Esophagus squamous epithelium (tissue), 5 donors: ENCODE measurements around the gene PIGX. TPM values are rescaled to one million over a fixed set of nuclear protein-coding genes. Genes with fewer than 3 reads are reported as not detected.

Source experiments
- DNase-seq: peaks from one replicate; lab custom pipeline; 2025; lab: John Stamatoyannopoulos, UW
- H3K27ac ChIP-seq, 4 donors: fragments of 200-600 bp; sonication (generic); one replicate each; pipeline ENCODE4 v1.5.1; 2016 to 2019; ENCODE audit warnings: mild to moderate bottlenecking in 1 of 4
- H3K27me3 ChIP-seq, 4 donors: fragments of 200-600 bp; sonication (generic); 1 replicate in 3 of 4; 2 replicates in 1 of 4; pipeline versions ENCODE4 v1.5.1 to v1.6.0; 2017 to 2021; ENCODE audit warnings: antibody characterized with exemption in 1 of 4
- H3K36me3 ChIP-seq, 3 donors: fragments of 200-600 bp; sonication (generic); one replicate each; pipeline ENCODE4 v1.5.1; 2016 to 2019
- H3K4me1 ChIP-seq, 3 donors: fragments of 200-600 bp; sonication (generic); one replicate each; pipeline ENCODE4 v1.5.1; 2017 to 2019
- H3K4me3 ChIP-seq, 4 donors: fragments of 200-600 bp; sonication (generic); 1 replicate in 3 of 4; 2 replicates in 1 of 4; pipeline ENCODE4 v1.5.1; 2016 to 2019; ENCODE audit warnings: mild to moderate bottlenecking in 2 of 4, moderate library complexity in 1 of 4
- H3K9me3 ChIP-seq, 3 donors: fragments of 200-600 bp; sonication (generic); one replicate each; pipeline ENCODE4 v1.5.1; 2016 to 2019
- CTCF ChIP-seq, 6 experiments: fragments of 450-650 bp in 4 of 6; fragments of 200-600 bp in 2 of 6; sonication (generic) in 2 of 6; IDR thresholded peaks; one replicate each; pipeline ENCODE4 v1.5.1; 2016 to 2019; ENCODE audit warnings: antibody characterized with exemption in 6 of 6, mild to moderate bottlenecking in 4 of 6, moderate library complexity in 4 of 6
- POLR2A ChIP-seq, 4 donors: fragments of 450-650 bp; IDR thresholded peaks; one replicate each; pipeline ENCODE4 v1.6.1; 2017; ENCODE audit warnings: antibody characterized with exemption in 4 of 4, mild to moderate bottlenecking in 4 of 4, moderate library complexity in 3 of 4
- WGBS, 2 donors: methylation state at CpG; one replicate each; pipeline ENCODE4 v1.1.5; 2018; 5-methylcytosine and 5-hydroxymethylcytosine counted together
- intact Hi-C: fragments of 100-400 bp; cut with DNase I; formaldehyde crosslinking; loops from one replicate; pipeline ENCODE4 v1.15.0; 2022
- total RNA-seq, 4 donors: library from RNA; depleted of rRNA; stranded (reverse); fragments of >200 nt; gene quantifications; one replicate each; pipeline ENCODE4 v1.1.0, GENCODE V29; 2016
- donor health status: DM: yes; HTN: yes; CAD: no.

PIGX gene
- total RNA-seq, 4 donors from 2014 or later: 19.5 to 58.6 (median 21.6) TPM

- Histone ChIP-seq H3K36me3 (no peaks in the 10 kb centered on the region), H3K27ac (no peak overlapping the region), H3K4me3 (no peak overlapping the region), H3K9me3 (no peaks in the 10 kb centered on the region), H3K27me3 (no peaks in the 10 kb centered on the region), H3K4me1 (peaks cover 0 to 15% (median 12%) of the 10 kb centered on the region in 3 donors)
- DNase-seq: no peak
- intact Hi-C loops: loop anchor here (5.0 kb wide), 1 partner anchor 79 kb away; no protein-coding TSS in a partner anchor
- TF ChIP-seq POLR2A (IDR thresholded peaks at IDR 0.05) (no peak), CTCF (IDR thresholded peaks at IDR 0.05) (no peak)
- 23 to 68% methylated on average over 2 of the region's 2 CpGs for WGBS, 2 donors
Measured at GRCh38 chr3:196686436-196686835, 25.7 kb upstream of the PIGX start.

GRCh38 chr3:196688349-196688748 is 23.8 kb upstream of the PIGX start:
- intact Hi-C loops: loop anchor here (5.0 kb wide), 1 partner anchor 81 kb away; no protein-coding TSS in a partner anchor
- H3K4me3 ChIP-seq: no peak overlapping the region
- TF ChIP-seq POLR2A (IDR thresholded peaks at IDR 0.05) (no peak), CTCF (IDR thresholded peaks at IDR 0.05) (no peak)

GRCh38 chr3:196689941-196690660 is 22.1 kb upstream of the PIGX start:
- intact Hi-C loops: loop anchor here (5.0 kb wide), 1 partner anchor 83 kb away; no protein-coding TSS in a partner anchor
- TF ChIP-seq CTCF (IDR thresholded peaks at IDR 0.05) (no peak), POLR2A (IDR thresholded peaks at IDR 0.05) (no peak)
- no peaks in the 10 kb centered on the region for H3K27me3 ChIP-seq

More at GRCh38 chr3:196688349-196688748, 23.8 kb upstream of the PIGX start:
- 19 to 28% methylated on average over 4 to 5 of the region's 5 CpGs for WGBS, 2 donors
- H3K27ac ChIP-seq: peak overlapping the region in 2 of 4 donors; percentile 45 to 73
- H3K4me1 ChIP-seq: peaks cover 0 to 15% (median 12%) of the 10 kb centered on the region in 3 donors
- no peaks in the 10 kb centered on the region for H3K27me3 ChIP-seq
- no peaks in the 10 kb centered on the region for H3K36me3 ChIP-seq
- DNase-seq: no peak
- no peaks in the 10 kb centered on the region for H3K9me3 ChIP-seq

GRCh38 chr3:196691386-196691785 is 20.8 kb upstream of the PIGX start:
- DNase-seq: no peak
- H3K4me1 ChIP-seq: peaks cover 0 to 10% (median 0%) of the 10 kb centered on the region in 3 donors
- no peaks in the 10 kb centered on the region for H3K9me3 ChIP-seq
- TF ChIP-seq CTCF (IDR thresholded peaks at IDR 0.05): no peak
- TF ChIP-seq POLR2A (IDR thresholded peaks at IDR 0.05): no peak
- no peak overlapping the region for H3K4me3 ChIP-seq
- no peaks in the 10 kb centered on the region for H3K36me3 ChIP-seq
- no peak overlapping the region for H3K27ac ChIP-seq
- H3K27me3 ChIP-seq: no peaks in the 10 kb centered on the region
- WGBS, 2 donors: 63 to 65% methylated on average over 6 to 8 of the region's 8 CpGs
- intact Hi-C loops: no loop called here

More at GRCh38 chr3:196689941-196690660, 22.1 kb upstream of the PIGX start:
- Histone ChIP-seq H3K9me3 (no peaks in the 10 kb centered on the region), H3K27ac (no peak overlapping the region), H3K36me3 (no peaks in the 10 kb centered on the region), H3K4me1 (peaks cover 0 to 10% (median 2%) of the 10 kb centered on the region in 3 donors), H3K4me3 (no peak overlapping the region)
- 84 to 87% methylated on average over 16 to 17 of the region's 17 CpGs for WGBS, 2 donors
- DNase-seq: no peak

- Histone ChIP-seq H3K9me3 (no peaks in the 10 kb centered on the region), H3K27me3 (no peaks in the 10 kb centered on the region), H3K4me1 (no peaks in the 10 kb centered on the region), H3K27ac (no peak overlapping the region), H3K4me3 (no peak overlapping the region), H3K36me3 (no peaks in the 10 kb centered on the region)
- TF ChIP-seq CTCF (IDR thresholded peaks at IDR 0.05): no peak
- no peak for TF ChIP-seq POLR2A (IDR thresholded peaks at IDR 0.05)
- WGBS, 2 donors: 0% methylated on average over 1 of the region's 1 CpG
- no peak for DNase-seq
- intact Hi-C loops: no loop called here
Measured at GRCh38 chr3:196694202-196694638, 18.0 kb upstream of the PIGX start.
